ENCODE data around the gene CCNY. TPM values are rescaled to one million over a fixed set of nuclear protein-coding genes. Genes with fewer than 3 reads are reported as not detected.

Gene CCNY
- total RNA-seq, 1 experiment from 2014 or later: 62.2 TPM

- no peak overlapping the region for H3K4me2 ChIP-seq (ENCODE audit: low read length)
- H3K4me3 ChIP-seq (replicated peaks in 1 of 2; ENCODE audit: low read depth in 1 of 2, low read length in 2 of 2): no peak overlapping the region
- ChIA-PET CTCF (no interaction called here), RAD21 (ENCODE audit: low non-redundant PET in 1 of 2, low total read pairs in 2 of 2, uncharacterized antibody in 2 of 2, unreplicated experiment in 2 of 2) (no interaction called here), POLR2A (no interaction called here)
- 0 out of 2 replicates have a peak, but pooled peaks cover 3% of the 10 kb centered on the region for H4K20me1 ChIP-seq (ENCODE audit: insufficient read depth)
- no peak overlapping the region for H3K27ac ChIP-seq (ENCODE audit: low read depth, low read length)
- H3K9ac ChIP-seq (ENCODE audit: low read length): no peak overlapping the region
- ATAC-seq (no peak), DNase-seq (ENCODE audit: low read depth, low spot score) (no peak)
- peaks cover 83% of the 10 kb centered on the region for H3K79me2 ChIP-seq (ENCODE audit: insufficient read depth, low read length)
- H3K9me3 ChIP-seq (ENCODE audit: control insufficient read depth in 1 of 2, insufficient read depth in 1 of 2, low read depth in 1 of 2, low read length in 2 of 2): no peaks in the 10 kb centered on the region
- BruUV-seq (replicated peaks): no TSS peak
- TF ChIP-seq JUND (IDR thresholded peaks at IDR 0.05) (no peak), EZH2 (IDR thresholded peaks at IDR 0.05) (no peak), SP1 (IDR thresholded peaks at IDR 0.05; ENCODE audit: low read depth) (no peak), REST (IDR thresholded peaks at IDR 0.05; ENCODE audit: low read depth) (no peak), FOSL1 (IDR thresholded peaks at IDR 0.05; ENCODE audit: low read depth) (no peak), POLR2AphosphoS5 (IDR thresholded peaks at IDR 0.05; ENCODE audit: low read depth, low read length) (no peak), ZFX (IDR thresholded peaks at IDR 0.05) (no peak), CEBPB (IDR thresholded peaks at IDR 0.05; ENCODE audit: low read depth) (no peak)
- H3K4me1 ChIP-seq (ENCODE audit: control insufficient read depth in 1 of 2, insufficient read depth in 2 of 2, low read length in 2 of 2): no peaks in the 10 kb centered on the region; a peak in 1 of 4 replicates
- no peaks in the 10 kb centered on the region for H3K9me2 ChIP-seq (ENCODE audit: insufficient read depth)
- no peaks in the 10 kb centered on the region for H3K36me3 ChIP-seq (ENCODE audit: control insufficient read depth in 1 of 2, insufficient read depth in 2 of 2, low read length in 2 of 2)
- H2AFZ ChIP-seq (ENCODE audit: low read depth, low read length, poor library complexity, severe bottlenecking): no peak overlapping the region
- intact Hi-C loops (cut with micrococcal nuclease): no loop called here
- no peaks in the 10 kb centered on the region for H3K27me3 ChIP-seq (ENCODE audit: insufficient read depth, low read length)
Observed at GRCh38 chr10:35359873-35360272, 23.6 kb downstream of the CCNY start.

Data from HCT116 (cell line).